ENCODE data around the gene RAB11A.

The RAB11A gene

GRCh38 chr15:65887565-65887964, 18.3 kb downstream of the RAB11A start:
- no peak for DNase-seq

GRCh38 chr15:65888981-65889380, 19.7 kb downstream of the RAB11A start:
- DNase-seq = no peak

- DNase-seq = no peak
Measured at GRCh38 chr15:65893060-65893459, 23.8 kb downstream of the RAB11A start.

GRCh38 chr15:65896236-65896635, 26.9 kb downstream of the RAB11A start:
- no peak for DNase-seq

GRCh38 chr15:65900488-65900887, 31.2 kb downstream of the RAB11A start:
- no peak for DNase-seq

- no peak for DNase-seq
Measured at GRCh38 chr15:65901336-65901735, 32.0 kb downstream of the RAB11A start.

- no peak for DNase-seq
Measured at GRCh38 chr15:65901836-65902235, 32.5 kb downstream of the RAB11A start.

GRCh38 chr15:65902373-65902772, 33.1 kb downstream of the RAB11A start:
- no peak for DNase-seq

GRCh38 chr15:65903296-65904073, 34.2 kb downstream of the RAB11A start:
- DNase-seq = no peak

GRCh38 chr15:65904301-65904700, 35.0 kb downstream of the RAB11A start:
- DNase-seq = no peak

- DNase-seq = no peak
Measured at GRCh38 chr15:65906396-65906795, 37.1 kb downstream of the RAB11A start.

- no peak for DNase-seq
Measured at GRCh38 chr15:65907661-65908060, 38.4 kb downstream of the RAB11A start.

GRCh38 chr15:65908876-65909275, 39.6 kb downstream of the RAB11A start:
- DNase-seq = no peak

GRCh38 chr15:65909831-65910230, 40.5 kb downstream of the RAB11A start:
- no peak for DNase-seq

GRCh38 chr15:65910341-65910740, 41.0 kb downstream of the RAB11A start:
- DNase-seq = no peak

- no peak for DNase-seq
Measured at GRCh38 chr15:65912235-65912634, 42.9 kb downstream of the RAB11A start.

GRCh38 chr15:65913631-65914199, 44.4 kb downstream of the RAB11A start:
- no peak for DNase-seq

- DNase-seq = no peak
Measured at GRCh38 chr15:65914386-65914785, 45.1 kb downstream of the RAB11A start.

- DNase-seq = no peak
Measured at GRCh38 chr15:65914981-65915925, 46.0 kb downstream of the RAB11A start.

- DNase-seq = no peak
Measured at GRCh38 chr15:65916041-65916663, 46.9 kb downstream of the RAB11A start.

- DNase-seq = no peak
Measured at GRCh38 chr15:65916664-65917406, 47.5 kb downstream of the RAB11A start.

GRCh38 chr15:65917407-65917756, 48.1 kb downstream of the RAB11A start:
- no peak for DNase-seq

Data from activated gamma-delta T cell (primary cell).